ENCODE results near the gene CNTNAP2. TPM values are rescaled to one million over a fixed set of nuclear protein-coding genes. Genes with fewer than 3 reads are reported as not detected.

Gene CNTNAP2
- total and polyA plus RNA-seq, 2 of the 8 experiments (the other 6 are each of a cell fraction or from before 2014, with no cell fraction given), result 27.9 to 71.0 TPM

- no peak overlapping the region for H3K4me2 ChIP-seq (ENCODE audit: insufficient read depth in 1 of 2, low read depth in 2 of 2, low read length in 2 of 2)
- no peak overlapping the region for H2AK5ac ChIP-seq (ENCODE audit: low read depth, low read length)
- no peak overlapping the region for H2BK12ac ChIP-seq (ENCODE audit: low read depth, low read length)
- WGBS, 2 experiments (ENCODE audit: extremely low coverage in 1 of 2, insufficient coverage in 1 of 2, insufficient read length in 1 of 2, insufficient replicate concordance in 2 of 2, low coverage in 1 of 2, low lambda C conversion rate in 2 of 2, missing lambda C conversion rate in 1 of 2), result 82% methylated on average over 4 of the region's 4 CpGs; no CpG with 5 or more reads in 1 of the 2 experiments
- no peak for TF ChIP-seq SP2 (IDR thresholded peaks at IDR 0.05; ENCODE audit: low read length)
- no peak for TF ChIP-seq BACH1 (IDR thresholded peaks at IDR 0.05; ENCODE audit: low read length)
- no peak for TF ChIP-seq JUN (IDR thresholded peaks at IDR 0.05; ENCODE audit: low read depth, low read length)
- no peak for TF ChIP-seq MAX (IDR thresholded peaks at IDR 0.05)
- no peak for TF ChIP-seq RFX5 (IDR thresholded peaks at IDR 0.05; ENCODE audit: borderline replicate concordance, low read depth, low read length)
- no peak for TF ChIP-seq CBX8 (IDR thresholded peaks at IDR 0.05; ENCODE audit: borderline replicate concordance, low read depth, low read length)
- no peak for TF ChIP-seq SIRT6 (IDR thresholded peaks at IDR 0.05; ENCODE audit: low read length)
- TF ChIP-seq KDM4A (IDR thresholded peaks at IDR 0.05; ENCODE audit: low read depth, low read length, severe bottlenecking), result no peak
- no peak for TF ChIP-seq FOSL1 (IDR thresholded peaks at IDR 0.05; ENCODE audit: insufficient read depth, low read depth, low read length)
- POLR2A ChIA-PET (ENCODE audit: partially characterized antibody), result no interaction called here
- H3K56ac ChIP-seq (replicated peaks; ENCODE audit: insufficient read length, low read depth, low read length), result no peak overlapping the region
- H4K8ac ChIP-seq (ENCODE audit: extremely low read depth, insufficient read depth, low read length), result no peak overlapping the region
- no peak overlapping the region for H3K4me3 ChIP-seq (ENCODE audit: extremely low read depth in 1 of 4, insufficient read depth in 2 of 4, low read depth in 3 of 4, low read length in 4 of 4)
- peaks cover 0 to 9% (median 4%) of the 10 kb centered on the region in 4 experiments; a peak in 4 of 7 replicates for H3K4me1 ChIP-seq (replicated peaks in 1 of 4; ENCODE audit: control insufficient read depth in 3 of 4, insufficient read depth in 4 of 4, low read length in 3 of 4)
- H3K23me2 ChIP-seq (ENCODE audit: low read depth, low read length), result no peaks in the 10 kb centered on the region
- H4K91ac ChIP-seq (replicated peaks; ENCODE audit: insufficient read length, low read length), result no peak overlapping the region
- H3K27me3 ChIP-seq (replicated peaks in 1 of 4; ENCODE audit: control insufficient read depth in 3 of 4, extremely low read depth in 1 of 4, insufficient read depth in 3 of 4, low read length in 3 of 4), result no peaks in the 10 kb centered on the region
- H3K36me3 ChIP-seq (ENCODE audit: control insufficient read depth in 2 of 4, insufficient read depth in 4 of 4, low read length in 3 of 4), result no peaks in the 10 kb centered on the region
- H2AFZ ChIP-seq (ENCODE audit: low read length), result no peak overlapping the region
- H3K9me3 ChIP-seq (ENCODE audit: insufficient read depth in 2 of 2, low read depth in 1 of 2, low read length in 1 of 2), result no peaks in the 10 kb centered on the region
- no peak overlapping the region for H2BK120ac ChIP-seq (replicated peaks; ENCODE audit: low read depth, low read length)
- no peak for DNase-seq (ENCODE audit: low read depth in 1 of 2, low spot score in 2 of 2)
- CTCF ChIA-PET (ENCODE audit: partially characterized antibody), result no interaction called here
- H3K23ac ChIP-seq (ENCODE audit: insufficient read length), result no peak overlapping the region
- no peak overlapping the region for H3K18ac ChIP-seq (ENCODE audit: extremely low read depth, low read length)
- no peak overlapping the region for H4K5ac ChIP-seq (ENCODE audit: insufficient read length, low read depth, low read length)
- H4K20me1 ChIP-seq (replicated peaks in 1 of 2; ENCODE audit: control insufficient read depth in 1 of 2, insufficient read depth in 2 of 2, low read length in 2 of 2), result no peaks in the 10 kb centered on the region
- no peak overlapping the region for H3K27ac ChIP-seq (ENCODE audit: low read depth, low read length)
- H2BK5ac ChIP-seq (ENCODE audit: low read depth, low read length), result no peak overlapping the region
- no peak overlapping the region for H3K4ac ChIP-seq (replicated peaks; ENCODE audit: insufficient read length, low read depth, low read length)
- no peak for FAIRE-seq
- H3K14ac ChIP-seq (ENCODE audit: insufficient read length), result no peak overlapping the region
- no peak overlapping the region for H2BK15ac ChIP-seq (ENCODE audit: low read length)
- no peaks in the 10 kb centered on the region for H3K79me2 ChIP-seq (ENCODE audit: control insufficient read depth in 1 of 2, insufficient read depth in 2 of 2, low read length in 2 of 2)
- H3K79me1 ChIP-seq (ENCODE audit: low read depth, low read length), result no peaks in the 10 kb centered on the region
- H3K9ac ChIP-seq (replicated peaks in 1 of 4; ENCODE audit: extremely low read depth in 1 of 4, low read depth in 3 of 4, low read length in 3 of 4), result no peak overlapping the region
- H2BK20ac ChIP-seq (ENCODE audit: low read length), result no peak overlapping the region
These were observed 520.0 kb downstream of the CNTNAP2 start for GRCh38 chr7:146636581-146636980.
